T-helper 1 cell treated with Interleukin-12 subunit alpha and Interleukin-12 subunit beta and Interleukin-4 antibody, amounts not matched to agents 30 ng/mL and 1 ng/mL, for 36 hours (primary cell): ENCODE measurements around the gene EIF1B. TPM values are rescaled to one million over a fixed set of nuclear protein-coding genes. Genes with fewer than 3 reads are reported as not detected.

Source experiments
- intact Hi-C: fragments of 100-400 bp; cut with micrococcal nuclease; formaldehyde crosslinking; loops from one replicate; pipeline ENCODE4 v1.15.1; 2024
- total RNA-seq: library from RNA; stranded (reverse); gene quantifications from 2 replicates; pipeline ENCODE4 v1.2.3, GENCODE V29; 2022

Gene EIF1B
- total RNA-seq, 1 donor from 2014 or later: 35.5 TPM

DNA sequence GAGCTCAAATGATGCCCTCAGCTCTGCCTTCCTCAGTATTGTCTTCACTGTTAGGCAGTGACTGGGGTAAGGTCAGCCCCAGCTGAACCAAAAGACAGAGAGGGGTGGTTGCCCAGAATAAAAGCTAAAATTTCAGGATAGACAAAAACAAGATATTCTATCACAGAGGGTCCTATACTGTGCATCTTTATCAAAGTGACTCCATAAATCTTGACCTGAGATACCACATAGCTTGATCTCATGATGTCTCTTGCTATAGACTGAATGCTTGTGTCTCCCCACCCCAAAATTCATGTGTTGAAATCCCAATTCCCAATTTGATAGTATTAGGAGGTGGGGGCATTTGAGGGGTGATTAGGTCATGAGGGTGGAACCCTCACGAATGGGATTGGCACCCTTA, 30.4 kb downstream of the EIF1B start:
- intact Hi-C loops: no loop called here

DNA sequence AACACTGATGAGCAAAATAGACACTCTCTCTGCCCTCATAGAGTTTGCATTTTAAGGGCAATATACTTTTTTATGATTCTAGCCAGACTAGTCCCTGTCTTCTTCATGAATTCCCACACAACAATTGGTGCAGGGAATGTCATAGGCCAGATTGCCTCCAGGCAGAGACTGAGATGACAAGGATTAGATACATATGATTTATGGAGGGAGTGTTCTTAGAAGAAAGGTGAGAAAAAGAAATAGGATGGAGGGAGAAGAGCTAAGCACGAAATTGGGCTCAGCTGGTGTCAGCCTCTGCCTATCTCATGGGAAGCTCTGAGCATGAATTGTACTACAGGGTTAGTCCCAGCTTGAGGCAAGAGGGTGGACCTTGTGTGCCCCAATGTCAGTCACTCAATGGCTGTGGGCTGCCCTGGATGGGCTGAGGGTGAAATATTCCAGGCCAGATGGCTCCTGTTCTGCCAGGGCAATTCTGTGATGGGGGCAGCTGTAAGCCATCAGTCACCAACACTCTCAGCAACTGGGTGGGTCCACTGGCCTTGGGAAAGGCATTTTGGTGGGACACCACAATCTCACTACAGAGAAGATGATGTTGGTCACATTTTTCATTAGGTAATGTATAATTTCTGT, 31.1 kb downstream of the EIF1B start:
- intact Hi-C loops: no loop called here

DNA sequence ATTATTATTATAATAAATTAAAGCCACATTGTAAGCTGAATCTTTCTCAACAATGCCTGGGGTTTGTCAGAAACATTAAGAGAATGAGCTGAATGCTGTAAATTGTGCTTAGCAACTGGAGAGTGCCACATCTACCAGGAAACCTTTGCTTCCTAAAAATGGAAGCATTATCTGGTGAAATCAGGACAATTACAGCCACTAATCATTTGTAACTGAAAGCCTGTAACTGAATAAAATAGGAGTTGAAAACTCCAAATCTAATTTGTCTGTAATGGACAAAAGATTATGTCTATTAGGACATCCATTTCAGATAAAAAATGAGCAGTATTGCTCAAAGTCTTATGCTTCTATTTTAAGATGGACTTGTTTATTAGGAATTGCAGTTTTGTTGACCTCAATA, 32.2 kb downstream of the EIF1B start:
- intact Hi-C loops: no loop called here

DNA sequence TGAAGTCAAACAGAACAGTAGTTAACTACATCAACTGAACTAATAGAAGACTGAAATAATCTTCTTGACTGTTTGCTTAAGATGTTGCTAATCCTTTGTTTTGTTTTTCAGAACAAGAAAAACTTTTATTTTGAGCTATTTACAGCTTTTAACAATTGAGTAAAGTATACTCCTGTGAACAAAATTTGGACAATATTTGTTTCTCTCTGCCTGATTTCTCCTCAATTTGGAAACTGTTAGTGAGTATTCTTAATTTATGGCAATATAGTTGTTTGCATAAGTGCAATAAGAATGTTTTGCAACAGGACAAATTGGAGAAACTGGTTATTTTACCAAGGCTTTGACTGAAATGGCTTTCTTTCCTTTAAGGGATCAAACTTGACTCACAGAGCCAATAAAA, 41.0 kb downstream of the EIF1B start:
- intact Hi-C loops: no loop called here

DNA sequence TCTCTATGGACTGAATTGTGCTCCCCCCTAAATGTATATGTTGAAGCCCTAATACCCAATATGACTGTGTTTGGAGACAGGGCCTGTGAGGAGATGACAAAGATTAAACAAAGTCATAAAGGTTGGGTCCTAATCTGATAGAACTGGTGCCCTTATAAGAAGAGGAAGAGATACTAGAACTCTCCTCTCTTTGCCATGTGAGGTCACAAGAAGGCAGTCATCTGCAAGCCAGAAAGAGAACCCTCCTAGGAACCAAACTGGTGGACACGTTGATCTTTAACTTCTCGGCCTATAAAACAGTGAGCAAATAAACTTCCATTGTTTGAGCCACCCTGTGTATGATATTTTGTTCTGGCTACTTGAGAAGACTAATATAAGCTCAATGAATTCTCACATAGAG, 45.9 kb downstream of the EIF1B start:
- intact Hi-C loops: no loop called here

DNA sequence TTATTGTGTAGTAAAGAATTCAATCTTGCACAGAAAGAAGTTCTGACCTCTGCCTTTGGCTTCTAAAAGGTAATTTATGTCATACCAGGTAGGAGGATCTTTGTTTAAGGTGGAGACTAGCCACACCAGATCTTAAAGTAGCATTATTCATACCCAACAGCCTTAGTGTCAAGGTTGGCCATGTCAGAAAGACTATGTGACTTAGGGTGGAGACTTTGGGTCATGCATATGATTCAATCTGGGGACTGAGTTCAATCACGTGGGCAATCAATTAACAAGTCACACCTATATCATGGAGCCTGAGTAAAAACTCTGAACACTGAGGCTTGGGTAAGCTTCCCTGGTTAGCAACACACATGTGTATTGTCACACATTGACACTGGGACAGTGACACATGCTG, 48.9 kb downstream of the EIF1B start:
- intact Hi-C loops: no loop called here

Other genes starting within 250 kb of the EIF1B start
- gene ENTPD3, start 77.5 kb downstream of the EIF1B start, total RNA-seq: not detected in 2 replicates
- 1,649 and 1,702 TPM in 2 replicates for gene RPL14, start 147.6 kb downstream of the EIF1B start, total RNA-seq
- 8.4 and 8.9 TPM in 2 replicates for gene ZNF619, start 167.4 kb downstream of the EIF1B start, total RNA-seq
- gene ZNF620, start 196.3 kb downstream of the EIF1B start, total RNA-seq: 6.4 and 6.6 TPM in 2 replicates
- gene ZNF621, start 215.3 kb downstream of the EIF1B start, total RNA-seq: 23.1 and 23.6 TPM in 2 replicates